Lung microvascular endothelial cell (primary cell): ENCODE data around the gene MMRN2. TPM values are rescaled to one million over a fixed set of nuclear protein-coding genes. Genes with fewer than 3 reads are reported as not detected.

Experiments used
- DNase-seq, 2 donors: peaks; one replicate each; pipeline versions ENCODE4 v3.0.0 to v3.0.0-alpha.2; 2010; ENCODE audit warnings: low read depth in 2 of 2
- total RNA-seq: library from RNA; depleted of rRNA; stranded (reverse); fragments of >200 nt; gene quantifications from 2 replicates; pipeline ENCODE4 v1.2.1, GENCODE V29; 2014

The MMRN2 gene
- total RNA-seq, 1 donor from 2014 or later: 14.9 TPM

GRCh38 chr10:86888585-86889381, 68.6 kb downstream of the MMRN2 start:
- DNase-seq: peak; percentile 57 to 73

Other genes starting within 250 kb of the MMRN2 start
- gene BMPR1A, start 201.0 kb downstream of the MMRN2 start, total RNA-seq: 0.20 and 0.65 TPM in 2 replicates
- 46.2 and 112 TPM in 2 replicates for gene SNCG, start 984 bp upstream of the MMRN2 start, total RNA-seq
- 10.1 and 37.7 TPM in 2 replicates for gene ADIRF, start 10.9 kb upstream of the MMRN2 start, total RNA-seq
- not detected in 2 replicates for gene FAM25A, start 62.7 kb upstream of the MMRN2 start, total RNA-seq
- 141 and 146 TPM in 2 replicates for gene GLUD1, start 137.2 kb upstream of the MMRN2 start, total RNA-seq
- gene SHLD2, start 137.6 kb upstream of the MMRN2 start, total RNA-seq: 14.6 and 19.2 TPM in 2 replicates